T-helper 17 cell (primary cell): ENCODE results near the gene COBL. TPM values are rescaled to one million over a fixed set of nuclear protein-coding genes. Genes with fewer than 3 reads are reported as not detected.

Source experiments
- ATAC-seq: fragments of 150-1000 bp; cut with Tn5 transposase; 2 replicates; pipeline ENCODE4 v1.10.0; 2021; ENCODE audit warnings: mild to moderate bottlenecking, moderate library complexity
- DNase-seq, 3 donors: peaks; one replicate each; pipeline versions ENCODE4 v3.0.0 to v3.0.0-alpha.2; 2020 to 2021
- H3K9me3 ChIP-seq: one replicate; pipeline ENCODE4 v1.7.0; 2013; ENCODE audit warnings: low read length, mild to moderate bottlenecking; ENCODE audit not compliant: control insufficient read depth, poor library complexity, severe bottlenecking
- H3K27ac Mint-ChIP-seq: one replicate; pipeline ENCODE4 v1.8.0; 2022; ENCODE audit warnings: mild to moderate bottlenecking, moderate library complexity, mixed read lengths
- H3K27me3 Mint-ChIP-seq: one replicate; pipeline ENCODE4 v1.8.0; 2022; ENCODE audit warnings: mixed read lengths
- H3K36me3 Mint-ChIP-seq: one replicate; pipeline ENCODE4 v1.8.0; 2022; ENCODE audit warnings: low read depth, mixed read lengths
- H3K4me1 Mint-ChIP-seq: one replicate; pipeline ENCODE4 v1.8.0; 2022; ENCODE audit warnings: mild to moderate bottlenecking, mixed read lengths
- H3K4me3 Mint-ChIP-seq: one replicate; pipeline ENCODE4 v1.8.0; 2022; ENCODE audit warnings: mild to moderate bottlenecking, moderate library complexity, mixed read lengths
- total RNA-seq, 4 donors: library from RNA in 2 of 4; stranded (reverse) in 2 of 4; gene quantifications; one replicate each; pipeline ENCODE4 v1.2.3 and lab custom pipeline; 2022 to 2026

The COBL gene
- total RNA-seq, 2 donors from 2014 or later, result not detected

GRCh38 chr7:51069411-51070083, 247.1 kb downstream of the COBL start:
- H3K27me3 Mint-ChIP-seq, result peaks cover 5% of the 10 kb centered on the region
- no peak overlapping the region for H3K4me3 Mint-ChIP-seq
- peaks cover 5% of the 10 kb centered on the region for H3K4me1 Mint-ChIP-seq
- H3K9me3 ChIP-seq, result no peaks in the 10 kb centered on the region
- no peak overlapping the region for H3K27ac Mint-ChIP-seq
- H3K36me3 Mint-ChIP-seq, result no peaks in the 10 kb centered on the region
- ATAC-seq, result no peak
- no peak for DNase-seq

DNA sequence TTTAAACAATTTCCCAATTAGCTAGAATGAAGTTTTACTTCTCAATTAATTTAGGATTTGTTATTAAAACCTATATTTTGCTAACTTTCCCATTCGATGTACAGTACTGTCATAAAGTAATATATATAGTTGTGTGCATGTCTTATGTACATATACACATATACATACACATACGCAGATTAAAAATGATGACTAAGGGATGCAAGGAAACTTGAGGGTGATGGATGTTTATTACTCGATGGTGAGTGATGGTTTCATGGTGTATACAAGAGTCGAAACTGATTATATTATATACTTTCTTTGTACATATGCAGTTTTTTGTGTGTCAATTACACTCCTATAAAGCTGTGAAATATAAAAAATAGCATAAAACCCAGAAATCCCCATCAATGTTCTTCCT, 248.2 kb downstream of the COBL start:
- Mint-ChIP-seq H3K4me1 (peaks cover 5% of the 10 kb centered on the region), H3K36me3 (no peaks in the 10 kb centered on the region), H3K27ac (no peak overlapping the region), H3K27me3 (peaks cover 5% of the 10 kb centered on the region), H3K4me3 (no peak overlapping the region)
- no peak for ATAC-seq
- H3K9me3 ChIP-seq, result no peaks in the 10 kb centered on the region
- no peak for DNase-seq

GRCh38 chr7:51067757-51068156, 248.9 kb downstream of the COBL start:
- Mint-ChIP-seq H3K4me1 (peaks cover 5% of the 10 kb centered on the region), H3K4me3 (no peak overlapping the region), H3K27ac (no peak overlapping the region), H3K27me3 (peaks cover 5% of the 10 kb centered on the region), H3K36me3 (no peaks in the 10 kb centered on the region)
- peak in 1 of 3 donors; percentile 19 for DNase-seq
- H3K9me3 ChIP-seq, result no peaks in the 10 kb centered on the region
- no peak for ATAC-seq

GRCh38 chr7:51067258-51067657, 249.4 kb downstream of the COBL start:
- H3K4me1 Mint-ChIP-seq, result peaks cover 5% of the 10 kb centered on the region
- ATAC-seq, result no peak
- H3K4me3 Mint-ChIP-seq, result no peak overlapping the region
- DNase-seq, result no peak
- H3K27me3 Mint-ChIP-seq, result peaks cover 5% of the 10 kb centered on the region
- no peak overlapping the region for H3K27ac Mint-ChIP-seq
- H3K9me3 ChIP-seq, result no peaks in the 10 kb centered on the region
- H3K36me3 Mint-ChIP-seq, result no peaks in the 10 kb centered on the region

GRCh38 chr7:51066405-51066882, 250.2 kb downstream of the COBL start:
- no peak overlapping the region for H3K27ac Mint-ChIP-seq
- no peak for ATAC-seq

GRCh38 chr7:51065766-51066165, 250.8 kb downstream of the COBL start:
- Mint-ChIP-seq H3K36me3 (no peaks in the 10 kb centered on the region), H3K4me1 (peaks cover 5% of the 10 kb centered on the region), H3K4me3 (no peak overlapping the region), H3K27me3 (peaks cover 5% of the 10 kb centered on the region), H3K27ac (no peak overlapping the region)
- H3K9me3 ChIP-seq, result no peaks in the 10 kb centered on the region
- ATAC-seq (no peak), DNase-seq (no peak)

More at GRCh38 chr7:51066405-51066882, 250.2 kb downstream of the COBL start:
- Mint-ChIP-seq H3K36me3 (no peaks in the 10 kb centered on the region), H3K27me3 (peaks cover 5% of the 10 kb centered on the region), H3K4me1 (peaks cover 5% of the 10 kb centered on the region), H3K4me3 (no peak overlapping the region)
- no peak for DNase-seq
- H3K9me3 ChIP-seq, result no peaks in the 10 kb centered on the region

- Mint-ChIP-seq H3K27me3 (peaks cover 5% of the 10 kb centered on the region), H3K4me3 (no peak overlapping the region), H3K27ac (no peak overlapping the region), H3K36me3 (no peaks in the 10 kb centered on the region), H3K4me1 (peaks cover 5% of the 10 kb centered on the region)
- H3K9me3 ChIP-seq, result no peaks in the 10 kb centered on the region
- DNase-seq (no peak), ATAC-seq (no peak)
Measured at GRCh38 chr7:51064688-51065087, 251.9 kb downstream of the COBL start.

GRCh38 chr7:51062222-51062987, 254.2 kb downstream of the COBL start:
- no peaks in the 10 kb centered on the region for H3K9me3 ChIP-seq
- Mint-ChIP-seq H3K4me1 (peaks cover 3% of the 10 kb centered on the region), H3K4me3 (no peak overlapping the region), H3K27ac (no peak overlapping the region), H3K27me3 (no peaks in the 10 kb centered on the region), H3K36me3 (no peaks in the 10 kb centered on the region)
- no peak for ATAC-seq
- no peak for DNase-seq

DNA sequence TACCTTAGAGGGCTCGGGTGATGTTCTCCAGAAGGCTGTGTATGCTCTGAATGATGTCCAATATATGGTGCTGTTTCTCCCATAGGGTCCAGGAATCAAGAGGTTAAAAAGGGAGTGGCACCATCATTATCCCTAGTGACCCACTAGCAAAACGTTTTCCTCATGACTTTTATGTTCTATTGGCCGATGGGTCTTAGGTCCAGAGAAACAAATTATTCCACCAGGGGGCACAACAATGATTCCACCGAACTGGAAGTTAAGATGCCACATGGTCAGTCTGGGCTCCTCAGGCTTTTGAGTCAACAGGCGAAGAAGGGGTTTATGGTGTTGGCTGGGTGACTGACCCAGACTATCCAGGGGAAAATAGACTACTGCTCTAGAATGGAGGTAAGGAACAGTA, 256.1 kb downstream of the COBL start:
- no peak overlapping the region for H3K27ac Mint-ChIP-seq
- DNase-seq (no peak), ATAC-seq (no peak)
- H3K4me3 Mint-ChIP-seq, result no peak overlapping the region
- no peaks in the 10 kb centered on the region for H3K36me3 Mint-ChIP-seq
- no peaks in the 10 kb centered on the region for H3K9me3 ChIP-seq
- peaks cover 3% of the 10 kb centered on the region for H3K4me1 Mint-ChIP-seq
- H3K27me3 Mint-ChIP-seq, result peaks cover 5% of the 10 kb centered on the region

DNA sequence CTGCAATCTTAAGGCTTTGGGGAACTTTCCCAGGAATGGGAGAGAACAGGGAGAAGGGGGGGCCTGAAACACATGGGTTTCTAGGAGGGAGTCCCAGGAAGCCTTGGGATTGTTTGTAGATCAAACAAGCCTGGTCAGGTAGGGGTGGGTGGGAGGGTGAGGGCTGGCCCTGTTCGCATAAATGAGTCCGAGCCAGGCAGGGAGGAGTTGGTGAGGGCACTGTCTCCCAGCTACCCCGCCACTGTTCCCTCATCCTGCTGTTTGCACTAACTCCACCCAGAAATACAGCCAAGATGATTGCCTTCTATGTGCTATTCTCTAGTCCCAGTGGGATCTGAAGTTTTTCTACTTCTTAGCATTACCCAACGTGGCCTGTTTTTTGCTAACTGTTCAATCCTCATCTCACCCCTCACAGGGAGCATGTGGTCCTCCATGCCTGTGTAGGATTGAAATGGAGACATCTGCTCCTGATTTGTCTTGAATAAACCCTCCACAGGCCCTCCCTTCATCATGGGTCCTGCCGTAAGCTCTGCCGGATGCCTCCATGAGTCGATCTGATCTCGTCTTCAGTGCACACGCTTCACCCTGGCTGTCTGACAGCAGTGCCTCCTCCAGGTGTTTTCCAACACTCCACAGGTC, 257.0 kb downstream of the COBL start:
- ATAC-seq, result no peak
- Mint-ChIP-seq H3K4me1 (no peaks in the 10 kb centered on the region), H3K36me3 (no peaks in the 10 kb centered on the region), H3K4me3 (no peak overlapping the region), H3K27ac (no peak overlapping the region), H3K27me3 (peaks cover 7% of the 10 kb centered on the region)
- no peaks in the 10 kb centered on the region for H3K9me3 ChIP-seq
- no peak for DNase-seq

GRCh38 chr7:51058764-51059163, 257.8 kb downstream of the COBL start:
- Mint-ChIP-seq H3K36me3 (no peaks in the 10 kb centered on the region), H3K4me1 (no peaks in the 10 kb centered on the region), H3K27ac (no peak overlapping the region), H3K27me3 (peaks cover 12% of the 10 kb centered on the region), H3K4me3 (no peak overlapping the region)
- ATAC-seq (no peak), DNase-seq (no peak)
- no peaks in the 10 kb centered on the region for H3K9me3 ChIP-seq

DNA sequence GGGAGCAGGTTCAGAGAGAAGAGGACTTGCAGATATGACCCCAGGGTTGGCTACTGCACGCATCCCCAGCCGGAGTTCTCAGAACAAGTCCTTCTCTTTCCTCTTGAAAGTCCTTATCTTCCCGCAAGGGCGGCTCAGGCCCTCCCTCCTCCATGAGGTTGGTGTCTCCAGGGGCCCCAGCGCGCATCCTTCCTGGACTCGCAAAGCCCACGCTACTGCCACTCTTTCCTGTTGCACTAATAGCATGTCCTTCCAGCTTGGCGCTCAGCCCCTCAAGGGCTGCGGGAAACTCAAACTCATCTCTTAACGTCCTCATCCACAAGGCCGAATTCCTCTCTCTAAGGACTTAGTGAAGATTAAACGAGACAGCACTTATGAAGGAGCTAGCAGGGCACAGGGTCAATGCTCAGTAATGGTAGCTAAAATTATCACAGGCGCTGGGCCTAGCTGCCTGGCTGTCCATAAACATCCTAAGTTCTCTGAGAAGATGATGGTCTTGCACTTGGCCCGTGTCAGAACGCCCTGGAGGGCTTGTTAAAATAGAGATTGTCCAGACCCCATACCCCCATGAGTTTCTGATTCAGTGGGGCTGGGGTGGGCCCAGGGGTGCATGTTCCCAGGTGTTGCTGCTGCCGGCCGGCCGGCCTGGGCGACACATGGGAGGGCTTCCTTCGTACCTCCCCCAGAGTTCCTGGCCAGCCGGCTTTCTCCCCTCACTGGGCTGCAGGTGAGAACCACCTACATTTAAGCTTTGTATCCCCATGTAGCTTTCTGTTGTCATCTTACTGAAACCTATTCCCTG, 261.4 kb downstream of the COBL start:
- Mint-ChIP-seq H3K4me3 (no peak overlapping the region), H3K27me3 (peaks cover 27% of the 10 kb centered on the region), H3K4me1 (no peaks in the 10 kb centered on the region), H3K36me3 (no peaks in the 10 kb centered on the region), H3K27ac (no peak overlapping the region)
- DNase-seq, result no peak
- no peak for ATAC-seq
- no peaks in the 10 kb centered on the region for H3K9me3 ChIP-seq

GRCh38 chr7:51054231-51054630, 262.4 kb downstream of the COBL start:
- DNase-seq (no peak), ATAC-seq (no peak)
- Mint-ChIP-seq H3K4me1 (peaks cover 2% of the 10 kb centered on the region), H3K36me3 (no peaks in the 10 kb centered on the region), H3K27me3 (peaks cover 32% of the 10 kb centered on the region), H3K4me3 (no peak overlapping the region), H3K27ac (no peak overlapping the region)
- no peaks in the 10 kb centered on the region for H3K9me3 ChIP-seq
